ENCODE measurements around the gene P3H1.

Gene P3H1

DNA sequence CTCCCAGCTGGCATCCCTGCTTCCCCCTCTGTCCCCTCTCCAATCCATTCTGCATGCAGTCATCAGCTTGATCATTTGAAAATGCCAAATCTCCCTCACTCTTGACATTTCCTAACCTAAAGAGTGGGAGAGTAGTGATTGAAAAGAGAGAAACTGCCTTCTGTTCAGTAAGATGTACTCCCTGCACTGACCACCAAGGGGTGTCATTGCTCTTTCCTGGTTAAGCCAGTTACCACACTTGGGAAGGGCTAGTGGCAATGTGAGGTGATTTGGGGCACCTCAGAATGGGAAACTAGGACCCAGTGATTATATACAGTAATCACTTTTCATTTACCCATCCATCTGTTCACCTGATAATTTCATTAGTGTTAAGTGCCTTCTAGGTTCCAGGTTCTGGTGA, 11.0 kb upstream of the P3H1 start:
- Histone ChIP-seq H4K5ac (ENCODE audit: low read length) (no peak overlapping the region), H3K56ac (ENCODE audit: low read length) (no peak overlapping the region), H3K23ac (ENCODE audit: low read length) (no peak overlapping the region), H3K36me3 (ENCODE audit: control insufficient read depth, insufficient read depth, low read length) (peaks cover 6% of the 10 kb centered on the region), H2BK5ac (ENCODE audit: low read length) (no peak overlapping the region), H3K27ac (ENCODE audit: low read depth, low read length) (no peak overlapping the region), H3K18ac (ENCODE audit: low read length) (no peak overlapping the region), H3K79me2 (ENCODE audit: control insufficient read depth, insufficient read depth, low read length) (no peaks in the 10 kb centered on the region), H3K4ac (ENCODE audit: low read depth, low read length) (no peak overlapping the region), H4K8ac (ENCODE audit: low read depth, low read length) (no peak overlapping the region), H3K79me1 (ENCODE audit: low read length) (peaks cover 2% of the 10 kb centered on the region), H2BK120ac (ENCODE audit: low read depth, low read length) (no peak overlapping the region), H3K4me3 (ENCODE audit: low read length) (no peak overlapping the region), H3K4me2 (ENCODE audit: low read length) (no peak overlapping the region), H2AK5ac (ENCODE audit: low read length) (no peak overlapping the region), H3K9ac (ENCODE audit: low read length) (no peak overlapping the region), H2BK15ac (replicated peaks; ENCODE audit: low read depth) (no peak overlapping the region), H3K4me1 (ENCODE audit: control insufficient read depth, low read depth, low read length) (no peaks in the 10 kb centered on the region), H3K27me3 (ENCODE audit: insufficient read depth, low read length, poor library complexity) (no peaks in the 10 kb centered on the region)
- peak; percentile 61 for DNase-seq

DNA sequence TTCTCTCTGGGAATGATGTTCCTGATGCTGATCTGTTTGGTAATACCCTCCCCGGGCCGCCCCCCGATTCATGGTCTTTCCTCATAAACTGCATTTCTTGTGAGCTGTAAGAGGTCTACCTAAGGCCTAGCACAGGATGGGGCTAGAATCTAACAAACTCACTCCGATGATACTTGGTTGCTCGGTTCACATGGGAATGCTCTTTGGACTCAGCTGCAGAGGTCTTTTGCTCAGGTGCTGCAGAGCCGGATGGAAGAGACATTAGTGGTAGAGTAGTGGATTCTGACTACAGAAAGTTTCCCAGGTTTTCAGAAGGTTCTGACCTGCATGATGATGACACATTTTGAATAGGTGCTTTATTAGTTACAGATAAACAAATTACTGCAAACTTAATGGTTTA, 9.7 kb upstream of the P3H1 start:
- Histone ChIP-seq H2BK5ac (ENCODE audit: low read length) (no peak overlapping the region), H3K4ac (ENCODE audit: low read depth, low read length) (no peak overlapping the region), H3K4me2 (ENCODE audit: low read length) (no peak overlapping the region), H2BK15ac (replicated peaks; ENCODE audit: low read depth) (no peak overlapping the region), H3K56ac (ENCODE audit: low read length) (no peak overlapping the region), H3K4me3 (ENCODE audit: low read length) (no peak overlapping the region), H3K79me1 (ENCODE audit: low read length) (peaks cover 4% of the 10 kb centered on the region), H4K8ac (ENCODE audit: low read depth, low read length) (no peak overlapping the region), H3K23ac (ENCODE audit: low read length) (no peak overlapping the region), H2AK5ac (ENCODE audit: low read length) (no peak overlapping the region), H3K4me1 (ENCODE audit: control insufficient read depth, low read depth, low read length) (no peaks in the 10 kb centered on the region), H4K5ac (ENCODE audit: low read length) (no peak overlapping the region), H3K27ac (ENCODE audit: low read depth, low read length) (no peak overlapping the region), H3K9ac (ENCODE audit: low read length) (no peak overlapping the region), H3K79me2 (ENCODE audit: control insufficient read depth, insufficient read depth, low read length) (peaks cover 1% of the 10 kb centered on the region), H3K27me3 (ENCODE audit: insufficient read depth, low read length, poor library complexity) (no peaks in the 10 kb centered on the region), H2BK120ac (ENCODE audit: low read depth, low read length) (no peak overlapping the region), H3K18ac (ENCODE audit: low read length) (no peak overlapping the region), H3K36me3 (ENCODE audit: control insufficient read depth, insufficient read depth, low read length) (peaks cover 6% of the 10 kb centered on the region)
- no peak for DNase-seq
- WGBS (ENCODE audit: extremely low coverage, insufficient coverage, low lambda C conversion rate), result no CpG with 5 or more reads among the region's 6 CpGs

DNA sequence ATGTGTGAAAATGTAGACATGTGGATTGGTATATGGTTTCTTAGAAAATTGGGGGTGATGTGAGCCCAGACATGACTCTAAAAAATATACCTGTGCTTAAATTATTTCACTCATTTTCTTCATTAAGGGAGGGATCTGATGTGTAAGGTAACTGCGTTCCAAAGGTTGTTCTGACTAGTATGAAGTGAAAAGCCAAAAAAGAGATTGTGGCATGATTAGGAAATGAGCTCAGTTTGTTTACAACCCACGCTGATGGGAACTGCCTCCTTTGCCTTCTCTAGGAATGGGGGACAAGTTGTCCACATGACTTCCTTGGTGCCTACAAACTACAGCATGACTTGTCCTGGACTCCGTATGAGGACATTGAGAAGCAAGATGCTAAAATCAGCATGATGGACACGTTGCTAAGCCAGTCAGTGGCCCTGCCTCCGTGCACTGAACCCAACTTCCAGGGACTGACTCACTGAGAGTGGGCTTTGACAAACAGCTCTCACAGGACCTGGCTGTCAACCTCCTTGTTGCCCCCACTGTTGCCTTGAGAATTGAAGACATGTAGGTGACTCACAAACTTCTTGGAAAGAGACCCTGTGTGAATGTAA, 8.2 kb upstream of the P3H1 start:
- no peak overlapping the region for H3K56ac ChIP-seq (ENCODE audit: low read length)
- no CpG with 5 or more reads among the region's 5 CpGs for WGBS (ENCODE audit: extremely low coverage, insufficient coverage, low lambda C conversion rate)
- no peak overlapping the region for H3K4me3 ChIP-seq (ENCODE audit: low read length)
- no peak overlapping the region for H2BK120ac ChIP-seq (ENCODE audit: low read depth, low read length)
- no peak overlapping the region for H3K4me2 ChIP-seq (ENCODE audit: low read length)
- no peaks in the 10 kb centered on the region for H3K4me1 ChIP-seq (ENCODE audit: control insufficient read depth, low read depth, low read length)
- H2BK5ac ChIP-seq (ENCODE audit: low read length), result no peak overlapping the region
- no peak overlapping the region for H2AK5ac ChIP-seq (ENCODE audit: low read length)
- no peak for DNase-seq
- H4K8ac ChIP-seq (ENCODE audit: low read depth, low read length), result no peak overlapping the region
- H3K27me3 ChIP-seq (ENCODE audit: insufficient read depth, low read length, poor library complexity), result no peaks in the 10 kb centered on the region
- no peak overlapping the region for H2BK15ac ChIP-seq (replicated peaks; ENCODE audit: low read depth)
- peaks cover 6% of the 10 kb centered on the region for H3K36me3 ChIP-seq (ENCODE audit: control insufficient read depth, insufficient read depth, low read length)
- no peak overlapping the region for H3K9ac ChIP-seq (ENCODE audit: low read length)
- H3K27ac ChIP-seq (ENCODE audit: low read depth, low read length), result no peak overlapping the region
- peaks cover 1% of the 10 kb centered on the region for H3K79me2 ChIP-seq (ENCODE audit: control insufficient read depth, insufficient read depth, low read length)
- H4K5ac ChIP-seq (ENCODE audit: low read length), result no peak overlapping the region
- no peak overlapping the region for H3K18ac ChIP-seq (ENCODE audit: low read length)
- H3K23ac ChIP-seq (ENCODE audit: low read length), result no peak overlapping the region
- no peak overlapping the region for H3K4ac ChIP-seq (ENCODE audit: low read depth, low read length)
- H3K79me1 ChIP-seq (ENCODE audit: low read length), result peaks cover 5% of the 10 kb centered on the region

DNA sequence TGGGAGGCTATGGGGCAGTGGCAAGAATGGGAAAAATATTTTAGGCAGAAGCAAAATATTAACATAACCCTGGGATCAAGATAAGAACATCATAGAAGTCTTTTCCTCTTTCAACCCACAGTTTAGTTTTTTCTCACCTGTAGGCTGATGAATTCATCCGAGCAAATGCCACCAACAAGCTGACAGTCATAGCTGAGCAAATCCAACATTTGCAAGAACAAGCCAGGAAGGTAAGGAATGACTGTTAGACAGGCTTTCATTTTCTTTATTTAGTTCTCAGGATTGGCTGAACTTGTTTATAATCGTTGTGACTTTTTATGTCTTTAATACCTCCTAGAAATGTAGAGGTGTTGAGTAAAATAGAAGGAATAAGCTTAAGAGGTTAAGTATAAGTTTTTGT, 6.6 kb upstream of the P3H1 start:
- Histone ChIP-seq H3K4ac (ENCODE audit: low read depth, low read length) (no peak overlapping the region), H2AK5ac (ENCODE audit: low read length) (no peak overlapping the region), H2BK15ac (replicated peaks; ENCODE audit: low read depth) (no peak overlapping the region), H2BK5ac (ENCODE audit: low read length) (no peak overlapping the region), H3K56ac (ENCODE audit: low read length) (no peak overlapping the region), H2BK120ac (ENCODE audit: low read depth, low read length) (no peak overlapping the region), H3K27me3 (ENCODE audit: insufficient read depth, low read length, poor library complexity) (no peaks in the 10 kb centered on the region), H3K4me3 (ENCODE audit: low read length) (no peak overlapping the region), H3K79me2 (ENCODE audit: control insufficient read depth, insufficient read depth, low read length) (peaks cover 1% of the 10 kb centered on the region), H3K27ac (ENCODE audit: low read depth, low read length) (no peak overlapping the region), H3K4me1 (ENCODE audit: control insufficient read depth, low read depth, low read length) (no peaks in the 10 kb centered on the region), H3K23ac (ENCODE audit: low read length) (no peak overlapping the region), H3K4me2 (ENCODE audit: low read length) (no peak overlapping the region), H4K5ac (ENCODE audit: low read length) (no peak overlapping the region), H3K79me1 (ENCODE audit: low read length) (peaks cover 5% of the 10 kb centered on the region), H4K8ac (ENCODE audit: low read depth, low read length) (no peak overlapping the region), H3K9ac (ENCODE audit: low read length) (no peak overlapping the region), H3K36me3 (ENCODE audit: control insufficient read depth, insufficient read depth, low read length) (peaks cover 6% of the 10 kb centered on the region), H3K18ac (ENCODE audit: low read length) (no peak overlapping the region)
- no CpG with 5 or more reads among the region's 2 CpGs for WGBS (ENCODE audit: extremely low coverage, insufficient coverage, low lambda C conversion rate)
- no peak for DNase-seq

DNA sequence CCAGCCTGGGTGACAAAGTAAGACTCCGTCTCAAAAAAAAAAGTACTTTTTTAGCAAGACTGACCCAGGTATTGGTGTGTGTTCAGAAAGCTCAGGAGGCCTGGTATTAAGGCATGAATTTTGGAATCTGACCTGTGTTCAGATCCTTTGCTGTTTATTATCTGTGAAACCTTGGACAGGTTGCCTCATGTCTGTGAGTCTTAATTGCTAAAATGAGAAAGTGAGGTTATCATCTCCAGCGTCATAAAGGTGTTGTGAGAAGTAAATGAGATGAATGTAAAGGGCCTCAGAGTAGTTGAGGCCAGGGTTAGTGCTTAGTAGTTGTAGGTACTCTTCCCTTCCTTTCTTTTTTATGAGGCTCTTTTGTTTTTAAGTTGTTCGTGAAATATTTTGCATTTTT, 3.0 kb upstream of the P3H1 start:
- Histone ChIP-seq H4K5ac (ENCODE audit: low read length) (no peak overlapping the region), H3K4me2 (ENCODE audit: low read length) (no peak overlapping the region), H2AK5ac (ENCODE audit: low read length) (no peak overlapping the region), H2BK120ac (ENCODE audit: low read depth, low read length) (no peak overlapping the region), H3K4me3 (ENCODE audit: low read length) (no peak overlapping the region), H2BK5ac (ENCODE audit: low read length) (no peak overlapping the region), H3K79me2 (ENCODE audit: control insufficient read depth, insufficient read depth, low read length) (peaks cover 9% of the 10 kb centered on the region), H3K27me3 (ENCODE audit: insufficient read depth, low read length, poor library complexity) (no peaks in the 10 kb centered on the region), H3K27ac (ENCODE audit: low read depth, low read length) (no peak overlapping the region), H3K4me1 (ENCODE audit: control insufficient read depth, low read depth, low read length) (peaks cover 4% of the 10 kb centered on the region), H3K18ac (ENCODE audit: low read length) (no peak overlapping the region), H3K23ac (ENCODE audit: low read length) (no peak overlapping the region), H3K9ac (ENCODE audit: low read length) (no peak overlapping the region), H4K8ac (ENCODE audit: low read depth, low read length) (no peak overlapping the region), H3K4ac (ENCODE audit: low read depth, low read length) (no peak overlapping the region), H3K36me3 (ENCODE audit: control insufficient read depth, insufficient read depth, low read length) (no peaks in the 10 kb centered on the region), H3K56ac (ENCODE audit: low read length) (no peak overlapping the region), H2BK15ac (replicated peaks; ENCODE audit: low read depth) (no peak overlapping the region), H3K79me1 (ENCODE audit: low read length) (peaks cover 11% of the 10 kb centered on the region)
- no peak for DNase-seq
- no CpG with 5 or more reads among the region's 3 CpGs for WGBS (ENCODE audit: extremely low coverage, insufficient coverage, low lambda C conversion rate)

DNA sequence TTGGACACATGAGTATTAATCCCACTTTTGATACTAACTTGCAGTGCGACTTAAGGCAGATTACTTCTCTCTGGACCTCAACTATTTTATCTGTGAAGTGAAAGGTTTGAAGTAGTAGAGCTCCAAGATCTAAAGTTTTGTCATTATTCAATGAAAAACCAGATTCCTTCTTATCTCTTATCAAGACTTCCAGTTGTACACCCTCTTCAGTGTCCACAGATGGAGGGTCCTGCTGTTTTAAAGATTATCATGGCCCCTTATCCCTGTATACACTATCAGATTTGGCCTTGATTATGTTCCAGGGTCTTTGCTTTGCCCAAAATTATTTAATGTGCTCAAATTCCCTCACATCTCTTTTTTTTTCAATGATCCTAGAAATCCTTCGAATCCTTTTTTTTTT, 1.3 kb upstream of the P3H1 start:
- Histone ChIP-seq H2AK5ac (ENCODE audit: low read length) (no peak overlapping the region), H4K8ac (ENCODE audit: low read depth, low read length) (no peak overlapping the region), H3K27ac (ENCODE audit: low read depth, low read length) (no peak overlapping the region), H3K4me1 (ENCODE audit: control insufficient read depth, low read depth, low read length) (peaks cover 9% of the 10 kb centered on the region), H3K23ac (ENCODE audit: low read length) (no peak overlapping the region), H3K79me1 (ENCODE audit: low read length) (peaks cover 13% of the 10 kb centered on the region), H3K9ac (ENCODE audit: low read length) (peak overlapping the region; percentile 93), H3K56ac (ENCODE audit: low read length) (no peak overlapping the region), H2BK15ac (replicated peaks; ENCODE audit: low read depth) (no peak overlapping the region), H2BK5ac (ENCODE audit: low read length) (no peak overlapping the region), H3K18ac (ENCODE audit: low read length) (no peak overlapping the region), H3K4ac (ENCODE audit: low read depth, low read length) (no peak overlapping the region), H3K27me3 (ENCODE audit: insufficient read depth, low read length, poor library complexity) (no peaks in the 10 kb centered on the region), H4K5ac (ENCODE audit: low read length) (no peak overlapping the region), H3K79me2 (ENCODE audit: control insufficient read depth, insufficient read depth, low read length) (peaks cover 14% of the 10 kb centered on the region), H3K4me2 (ENCODE audit: low read length) (no peak overlapping the region), H3K4me3 (ENCODE audit: low read length) (no peak overlapping the region), H3K36me3 (ENCODE audit: control insufficient read depth, insufficient read depth, low read length) (no peaks in the 10 kb centered on the region), H2BK120ac (ENCODE audit: low read depth, low read length) (no peak overlapping the region)
- no peak for DNase-seq
- no CpG with 5 or more reads among the region's 2 CpGs for WGBS (ENCODE audit: extremely low coverage, insufficient coverage, low lambda C conversion rate)

Measured in mesendoderm (in vitro differentiated cells).